ENCODE measurements around the gene AFG1L. TPM values are rescaled to one million over a fixed set of nuclear protein-coding genes. Genes with fewer than 3 reads are reported as not detected.

The AFG1L gene
- total RNA-seq, 2 donors from 2014 or later: 4.6 to 5.0 TPM

- DNase-seq (ENCODE audit: low spot score): no peak
- no peaks in the 10 kb centered on the region for H3K36me3 Mint-ChIP-seq
- no peaks in the 10 kb centered on the region for H3K4me1 Mint-ChIP-seq (ENCODE audit: low read depth in 2 of 2)
- peaks cover 0 to 1% of the 10 kb centered on the region in 2 donors for H3K27me3 Mint-ChIP-seq
- no peak overlapping the region for H3K27ac Mint-ChIP-seq
- no peak overlapping the region for H3K4me3 Mint-ChIP-seq
- no peaks in the 10 kb centered on the region for H3K9me3 Mint-ChIP-seq
- no peak for ATAC-seq
These were observed 187.7 kb downstream of the AFG1L start for GRCh38 chr6:108482559-108482958.

GRCh38 chr6:108484016-108484415 lies 189.2 kb downstream of the AFG1L start:
- no peaks in the 10 kb centered on the region for H3K36me3 Mint-ChIP-seq
- H3K9me3 Mint-ChIP-seq: no peaks in the 10 kb centered on the region
- ATAC-seq: no peak

GRCh38 chr6:108489699-108490098 lies 194.8 kb downstream of the AFG1L start:
- H3K27me3 Mint-ChIP-seq: peaks cover 0 to 2% of the 10 kb centered on the region in 2 donors
- H3K4me1 Mint-ChIP-seq (ENCODE audit: low read depth in 2 of 2): no peaks in the 10 kb centered on the region
- ATAC-seq (no peak), DNase-seq (ENCODE audit: low spot score) (no peak)
- no peak overlapping the region for H3K27ac Mint-ChIP-seq
- H3K9me3 Mint-ChIP-seq: no peaks in the 10 kb centered on the region
- no peaks in the 10 kb centered on the region for H3K36me3 Mint-ChIP-seq
- H3K4me3 Mint-ChIP-seq: no peak overlapping the region

More at GRCh38 chr6:108484016-108484415, 189.2 kb downstream of the AFG1L start:
- DNase-seq (ENCODE audit: low spot score): no peak
- no peak overlapping the region for H3K4me3 Mint-ChIP-seq
- H3K27ac Mint-ChIP-seq: no peak overlapping the region
- peaks cover 0 to 2% of the 10 kb centered on the region in 2 donors for H3K27me3 Mint-ChIP-seq
- no peaks in the 10 kb centered on the region for H3K4me1 Mint-ChIP-seq (ENCODE audit: low read depth in 2 of 2)

- no peaks in the 10 kb centered on the region for H3K4me1 Mint-ChIP-seq (ENCODE audit: low read depth in 2 of 2)
- no peaks in the 10 kb centered on the region for H3K36me3 Mint-ChIP-seq
- DNase-seq (ENCODE audit: low spot score) (no peak), ATAC-seq (no peak)
- H3K27ac Mint-ChIP-seq: no peak overlapping the region
- peaks cover 0 to 2% of the 10 kb centered on the region in 2 donors for H3K27me3 Mint-ChIP-seq
- H3K9me3 Mint-ChIP-seq: no peaks in the 10 kb centered on the region
- H3K4me3 Mint-ChIP-seq: no peak overlapping the region
These were observed 197.4 kb downstream of the AFG1L start for GRCh38 chr6:108492131-108492766.

GRCh38 chr6:108494434-108494833 lies 199.6 kb downstream of the AFG1L start:
- DNase-seq (ENCODE audit: low spot score) (no peak), ATAC-seq (no peak)
- no peak overlapping the region for H3K4me3 Mint-ChIP-seq
- no peaks in the 10 kb centered on the region for H3K27me3 Mint-ChIP-seq
- H3K4me1 Mint-ChIP-seq (ENCODE audit: low read depth in 2 of 2): no peaks in the 10 kb centered on the region
- no peak overlapping the region for H3K27ac Mint-ChIP-seq
- H3K9me3 Mint-ChIP-seq: no peaks in the 10 kb centered on the region
- H3K36me3 Mint-ChIP-seq: no peaks in the 10 kb centered on the region

- ATAC-seq (no peak), DNase-seq (ENCODE audit: low spot score) (no peak)
- no peaks in the 10 kb centered on the region for H3K4me1 Mint-ChIP-seq (ENCODE audit: low read depth in 2 of 2)
- no peaks in the 10 kb centered on the region for H3K27me3 Mint-ChIP-seq
- H3K27ac Mint-ChIP-seq: no peak overlapping the region
- H3K4me3 Mint-ChIP-seq: no peak overlapping the region
- H3K9me3 Mint-ChIP-seq: no peaks in the 10 kb centered on the region
- no peaks in the 10 kb centered on the region for H3K36me3 Mint-ChIP-seq
These were observed 203.0 kb downstream of the AFG1L start for GRCh38 chr6:108497883-108498282.

GRCh38 chr6:108501559-108501958 lies 206.7 kb downstream of the AFG1L start:
- Mint-ChIP-seq H3K27ac (no peak overlapping the region), H3K4me3 (no peak overlapping the region), H3K36me3 (no peaks in the 10 kb centered on the region), H3K27me3 (no peaks in the 10 kb centered on the region), H3K9me3 (no peaks in the 10 kb centered on the region), H3K4me1 (ENCODE audit: low read depth in 2 of 2) (peaks cover 0 to 4% of the 10 kb centered on the region in 2 donors)
- no peak for ATAC-seq
- DNase-seq (ENCODE audit: low spot score): no peak

DNA sequence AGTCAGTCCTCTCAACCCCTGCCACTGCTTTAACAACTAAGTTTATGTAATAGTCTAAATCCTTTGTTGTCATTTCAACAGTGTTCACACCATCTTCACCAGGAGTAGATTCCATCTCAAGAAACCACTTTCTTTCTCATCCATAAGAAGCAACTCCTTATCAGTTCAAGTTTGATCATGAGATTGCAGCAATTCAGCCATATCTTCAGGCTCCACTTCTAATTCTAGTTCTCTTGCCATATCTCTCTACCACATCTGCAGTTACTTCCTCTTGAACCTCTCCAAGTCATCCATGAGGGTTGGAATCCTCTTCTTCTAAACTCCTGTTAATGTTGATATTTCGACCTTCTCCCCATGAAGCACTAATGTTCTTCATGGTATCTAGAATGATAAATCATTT lies 208.0 kb downstream of the AFG1L start:
- DNase-seq (ENCODE audit: low spot score) (no peak), ATAC-seq (no peak)
- Mint-ChIP-seq H3K27ac (no peak overlapping the region), H3K4me1 (ENCODE audit: low read depth in 2 of 2) (peaks cover 0 to 4% of the 10 kb centered on the region in 2 donors), H3K27me3 (no peaks in the 10 kb centered on the region), H3K36me3 (no peaks in the 10 kb centered on the region), H3K4me3 (no peak overlapping the region), H3K9me3 (no peaks in the 10 kb centered on the region)

GRCh38 chr6:108507316-108507715 lies 212.5 kb downstream of the AFG1L start:
- no peaks in the 10 kb centered on the region for H3K36me3 Mint-ChIP-seq
- H3K4me3 Mint-ChIP-seq: no peak overlapping the region
- no peak for DNase-seq (ENCODE audit: low spot score)
- no peaks in the 10 kb centered on the region for H3K9me3 Mint-ChIP-seq
- no peak for ATAC-seq
- peaks cover 0 to 4% of the 10 kb centered on the region in 2 donors for H3K4me1 Mint-ChIP-seq (ENCODE audit: low read depth in 2 of 2)
- no peak overlapping the region for H3K27ac Mint-ChIP-seq
- no peaks in the 10 kb centered on the region for H3K27me3 Mint-ChIP-seq

DNA sequence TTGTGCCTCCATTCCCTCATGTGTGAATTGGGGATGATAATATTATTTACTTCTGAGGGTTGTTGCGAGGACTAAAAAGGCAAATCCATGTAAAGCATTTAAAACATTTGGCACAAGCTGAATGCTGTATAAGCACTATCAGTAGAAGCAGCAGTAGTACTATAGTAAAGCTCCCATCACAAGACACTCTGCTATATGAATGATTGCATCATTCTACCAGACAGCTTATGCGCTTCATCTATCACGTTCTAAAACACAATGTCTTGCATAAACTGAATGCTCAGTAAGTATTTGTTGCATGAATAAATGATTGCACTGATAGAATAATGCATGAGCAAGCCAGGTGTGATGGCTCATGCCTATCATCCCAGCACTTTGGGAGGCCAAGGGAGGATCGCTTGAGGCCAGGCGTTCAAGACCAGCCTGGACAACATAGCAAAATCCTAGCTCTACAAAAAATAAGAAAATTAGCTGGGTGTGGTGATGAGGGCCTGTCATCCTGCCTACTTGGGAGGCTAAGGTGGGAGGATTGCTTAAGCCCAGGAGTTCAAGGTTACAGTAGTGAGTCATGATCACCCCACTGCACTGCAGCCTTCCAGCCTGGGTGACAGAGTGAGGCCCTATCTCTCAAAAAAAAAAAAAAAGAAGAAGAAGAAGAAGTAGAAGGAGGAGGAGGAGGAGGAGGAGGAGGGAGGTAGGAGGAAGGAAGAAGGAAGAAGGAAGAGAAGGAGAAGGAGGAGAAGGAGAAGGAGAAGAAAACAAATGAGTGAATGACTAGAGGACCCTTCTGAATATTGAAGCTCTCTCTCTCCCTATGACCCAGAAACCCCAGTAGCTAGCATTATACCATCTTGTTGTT lies 215.8 kb downstream of the AFG1L start:
- ATAC-seq (no peak), DNase-seq (ENCODE audit: low spot score) (no peak)
- Mint-ChIP-seq H3K4me1 (ENCODE audit: low read depth in 2 of 2) (no peaks in the 10 kb centered on the region), H3K36me3 (no peaks in the 10 kb centered on the region), H3K9me3 (no peaks in the 10 kb centered on the region), H3K4me3 (no peak overlapping the region), H3K27ac (no peak overlapping the region), H3K27me3 (peaks cover 0 to 8% of the 10 kb centered on the region in 2 donors)

DNA sequence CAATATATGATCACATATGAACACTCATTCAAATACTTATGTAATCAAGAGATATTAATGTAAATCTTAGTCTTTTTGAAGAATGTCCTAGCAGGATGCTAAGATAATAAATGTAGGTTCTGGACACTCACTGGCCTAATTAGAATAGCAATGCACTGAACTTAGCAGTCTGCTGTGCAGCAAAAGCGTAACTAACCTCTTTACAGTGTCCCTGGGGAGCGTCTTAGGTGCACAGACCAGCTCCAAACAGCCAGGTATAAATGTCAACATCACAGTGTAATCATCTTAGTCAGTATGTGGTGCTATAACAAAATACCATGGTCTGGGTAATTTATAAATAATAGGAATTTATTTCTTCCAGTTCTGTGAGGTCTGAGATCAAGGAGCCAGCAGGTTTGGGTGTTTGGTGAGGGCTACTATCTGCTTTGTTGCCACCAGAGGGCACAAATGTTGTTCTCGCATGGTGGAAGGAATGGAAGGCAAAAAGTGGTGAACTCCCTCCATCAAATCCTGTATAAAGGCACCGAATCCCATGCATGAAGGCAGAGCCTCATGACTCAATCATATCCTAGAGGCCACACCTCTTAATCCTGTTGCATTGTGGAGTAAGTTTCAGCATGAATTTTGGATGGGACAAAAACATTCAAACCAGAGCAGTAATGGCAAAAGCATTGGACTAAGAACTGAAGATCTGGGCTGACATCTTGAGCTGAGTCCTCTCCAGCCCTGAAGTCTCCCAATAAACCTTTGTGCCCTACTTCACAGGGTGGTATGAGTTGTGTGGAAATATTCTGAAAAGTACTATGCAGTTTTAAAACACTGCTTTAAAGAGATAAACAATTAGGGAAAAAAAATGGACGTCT lies 224.1 kb downstream of the AFG1L start:
- H3K27ac Mint-ChIP-seq: no peak overlapping the region
- no peaks in the 10 kb centered on the region for H3K36me3 Mint-ChIP-seq
- H3K4me3 Mint-ChIP-seq: no peak overlapping the region
- no peaks in the 10 kb centered on the region for H3K9me3 Mint-ChIP-seq
- H3K27me3 Mint-ChIP-seq: peaks cover 0 to 8% of the 10 kb centered on the region in 2 donors
- DNase-seq (ENCODE audit: low spot score) (no peak), ATAC-seq (no peak)
- no peaks in the 10 kb centered on the region for H3K4me1 Mint-ChIP-seq (ENCODE audit: low read depth in 2 of 2)

GRCh38 chr6:108521616-108522107 lies 226.8 kb downstream of the AFG1L start:
- no peaks in the 10 kb centered on the region for H3K4me1 Mint-ChIP-seq (ENCODE audit: low read depth in 2 of 2)
- no peak overlapping the region for H3K4me3 Mint-ChIP-seq
- H3K27ac Mint-ChIP-seq: no peak overlapping the region
- H3K27me3 Mint-ChIP-seq: no peaks in the 10 kb centered on the region
- H3K36me3 Mint-ChIP-seq: no peaks in the 10 kb centered on the region
- H3K9me3 Mint-ChIP-seq: no peaks in the 10 kb centered on the region
- DNase-seq (ENCODE audit: low spot score) (no peak), ATAC-seq (no peak)

DNA sequence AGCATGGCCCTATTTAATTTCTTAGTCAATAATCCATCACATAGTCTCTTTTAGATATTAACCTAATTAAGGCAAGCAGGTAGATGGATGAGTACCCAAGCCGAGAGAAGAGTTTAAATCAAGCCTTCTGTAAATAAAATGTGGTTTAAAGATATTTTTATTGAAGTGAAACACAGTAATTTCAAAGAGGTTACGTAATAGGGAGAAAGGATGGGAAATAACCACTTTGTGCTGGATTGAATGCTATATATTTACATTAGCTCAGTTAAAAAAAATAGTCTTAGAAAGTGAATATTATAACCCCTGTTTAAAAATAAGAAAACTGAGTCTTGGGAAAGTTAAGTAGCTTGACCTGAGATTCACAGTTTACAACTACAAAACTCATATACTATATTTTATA lies 228.8 kb downstream of the AFG1L start:
- Mint-ChIP-seq H3K9me3 (no peaks in the 10 kb centered on the region), H3K36me3 (no peaks in the 10 kb centered on the region), H3K27ac (no peak overlapping the region), H3K27me3 (no peaks in the 10 kb centered on the region), H3K4me3 (no peak overlapping the region), H3K4me1 (ENCODE audit: low read depth in 2 of 2) (no peaks in the 10 kb centered on the region)
- ATAC-seq (no peak), DNase-seq (ENCODE audit: low spot score) (no peak)
